ENCODE results near the gene PGA5. TPM values are rescaled to one million over a fixed set of nuclear protein-coding genes. Genes with fewer than 3 reads are reported as not detected.
"Not testable (repeated sequence)": the region's sequence is repeated elsewhere in the genome, so short reads cannot be mapped to it uniquely, and the experiment has no call there.

PGA5 gene
- polyA plus RNA-seq, 1 experiment = 2.1 TPM

DNA sequence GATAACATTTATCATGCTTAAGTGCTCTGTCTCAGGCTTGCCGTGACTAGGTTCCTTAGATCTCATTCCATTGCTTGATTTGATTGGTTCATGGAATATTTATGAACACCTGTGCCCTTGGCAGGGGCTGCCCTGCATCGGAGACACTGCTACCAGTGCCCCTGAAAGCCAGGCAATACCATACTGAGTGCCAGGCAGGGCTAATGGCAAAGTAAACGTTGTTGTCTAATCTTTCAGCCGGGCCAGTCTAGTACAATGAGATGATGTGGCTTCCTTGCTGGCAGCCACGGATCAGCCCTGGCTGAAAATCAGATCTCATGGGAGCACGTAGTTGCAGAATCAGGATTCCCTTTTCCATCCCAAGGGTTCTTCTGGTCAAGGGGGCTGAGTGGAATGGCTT is 42.6 kb upstream of the PGA5 start:
- H3K27me3 ChIP-seq (ENCODE audit: control insufficient read depth, insufficient read depth, low read length) = peaks cover 8% of the 10 kb centered on the region
- ChIA-PET CTCF (no interaction called here), POLR2A (no interaction called here)
- no peaks in the 10 kb centered on the region for H3K9me3 ChIP-seq (ENCODE audit: control insufficient read depth, insufficient read depth, low read length)
- no peak overlapping the region for H3K27ac ChIP-seq (ENCODE audit: low read depth, low read length)
- TF ChIP-seq, protein P1, sequence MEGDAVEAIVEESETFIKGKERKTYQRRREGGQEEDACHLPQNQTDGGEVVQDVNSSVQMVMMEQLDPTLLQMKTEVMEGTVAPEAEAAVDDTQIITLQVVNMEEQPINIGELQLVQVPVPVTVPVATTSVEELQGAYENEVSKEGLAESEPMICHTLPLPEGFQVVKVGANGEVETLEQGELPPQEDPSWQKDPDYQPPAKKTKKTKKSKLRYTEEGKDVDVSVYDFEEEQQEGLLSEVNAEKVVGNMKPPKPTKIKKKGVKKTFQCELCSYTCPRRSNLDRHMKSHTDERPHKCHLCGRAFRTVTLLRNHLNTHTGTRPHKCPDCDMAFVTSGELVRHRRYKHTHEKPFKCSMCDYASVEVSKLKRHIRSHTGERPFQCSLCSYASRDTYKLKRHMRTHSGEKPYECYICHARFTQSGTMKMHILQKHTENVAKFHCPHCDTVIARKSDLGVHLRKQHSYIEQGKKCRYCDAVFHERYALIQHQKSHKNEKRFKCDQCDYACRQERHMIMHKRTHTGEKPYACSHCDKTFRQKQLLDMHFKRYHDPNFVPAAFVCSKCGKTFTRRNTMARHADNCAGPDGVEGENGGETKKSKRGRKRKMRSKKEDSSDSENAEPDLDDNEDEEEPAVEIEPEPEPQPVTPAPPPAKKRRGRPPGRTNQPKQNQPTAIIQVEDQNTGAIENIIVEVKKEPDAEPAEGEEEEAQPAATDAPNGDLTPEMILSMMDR (IDR thresholded peaks at IDR 0.05; ENCODE audit: low read depth, low read length) = no peak
- no peak overlapping the region for H3K4me3 ChIP-seq (ENCODE audit: low read depth, low read length)
- DNase-seq (ENCODE audit: low read depth, low spot score) = no peak

DNA sequence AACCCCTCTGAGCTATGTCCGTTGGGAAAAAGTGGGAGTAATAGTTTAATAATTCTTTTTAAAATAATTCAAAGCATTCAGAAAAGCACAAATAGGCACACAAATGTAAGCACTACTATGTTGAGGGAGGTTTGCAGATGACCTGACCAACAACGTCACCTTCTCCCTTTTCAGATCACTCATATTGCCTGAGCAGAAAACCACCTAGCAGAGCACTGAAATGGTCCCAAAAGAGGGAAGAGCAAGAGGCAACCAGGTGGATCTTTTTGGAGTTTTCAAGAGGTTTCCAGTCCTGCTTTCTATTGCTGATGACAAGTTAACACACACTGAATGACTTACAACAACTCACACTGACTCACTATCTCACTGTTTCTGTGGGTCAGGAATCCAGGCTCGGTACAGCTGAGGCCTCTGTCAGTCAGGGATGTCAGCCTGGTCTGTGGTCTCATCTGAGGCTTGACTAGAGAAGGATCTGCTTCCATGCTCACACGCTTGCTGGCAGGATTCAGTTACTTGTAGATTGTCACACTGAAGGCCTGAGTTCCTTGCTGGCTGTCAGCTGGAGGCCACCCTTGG is 41.9 kb upstream of the PGA5 start:
- DNase-seq (ENCODE audit: low read depth, low spot score) = no peak
- Histone ChIP-seq H3K4me3 (ENCODE audit: low read depth, low read length) (no peak overlapping the region), H3K27ac (ENCODE audit: low read depth, low read length) (no peak overlapping the region), H3K9me3 (ENCODE audit: control insufficient read depth, insufficient read depth, low read length) (no peaks in the 10 kb centered on the region), H3K27me3 (ENCODE audit: control insufficient read depth, insufficient read depth, low read length) (peaks cover 10% of the 10 kb centered on the region)
- POLR2A ChIA-PET = no interaction called here
- TF ChIP-seq, protein P1 (IDR thresholded peaks at IDR 0.05; ENCODE audit: low read depth, low read length) = no peak
- CTCF ChIA-PET = no interaction called here

DNA sequence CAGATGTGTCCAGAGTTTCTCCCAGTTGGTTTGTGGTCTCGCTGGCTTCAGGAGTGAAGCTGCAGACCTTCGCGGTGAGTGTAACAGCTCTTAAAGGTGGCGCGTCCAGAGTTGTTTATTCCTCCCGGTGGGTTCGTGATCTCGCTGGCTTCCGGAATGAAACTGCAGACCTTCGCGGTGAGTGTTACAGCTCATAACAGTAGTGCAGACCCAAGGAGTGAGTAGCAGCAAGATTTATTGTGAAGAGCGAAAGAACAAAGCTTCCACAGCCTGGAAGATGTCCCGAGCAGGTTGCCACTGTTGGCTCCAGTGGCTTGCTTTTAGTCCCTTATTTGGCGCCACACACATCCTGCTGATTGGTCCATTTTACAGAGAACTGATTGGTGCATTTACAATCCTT is 39.5 kb upstream of the PGA5 start:
- Histone ChIP-seq H3K27me3 (ENCODE audit: control insufficient read depth, insufficient read depth, low read length) (peaks cover 13% of the 10 kb centered on the region), H3K4me3 (ENCODE audit: low read depth, low read length) (no peak overlapping the region), H3K9me3 (ENCODE audit: control insufficient read depth, insufficient read depth, low read length) (no peaks in the 10 kb centered on the region), H3K27ac (ENCODE audit: low read depth, low read length) (no peak overlapping the region)
- DNase-seq (ENCODE audit: low read depth, low spot score) = no peak
- POLR2A ChIA-PET = no interaction called here
- TF ChIP-seq, protein P1 (IDR thresholded peaks at IDR 0.05; ENCODE audit: low read depth, low read length) = no peak
- CTCF ChIA-PET = interaction anchor here (1.7 kb wide), 1 partner anchor 14 kb away, joined by 3 read pairs; no protein-coding TSS in a partner anchor

DNA sequence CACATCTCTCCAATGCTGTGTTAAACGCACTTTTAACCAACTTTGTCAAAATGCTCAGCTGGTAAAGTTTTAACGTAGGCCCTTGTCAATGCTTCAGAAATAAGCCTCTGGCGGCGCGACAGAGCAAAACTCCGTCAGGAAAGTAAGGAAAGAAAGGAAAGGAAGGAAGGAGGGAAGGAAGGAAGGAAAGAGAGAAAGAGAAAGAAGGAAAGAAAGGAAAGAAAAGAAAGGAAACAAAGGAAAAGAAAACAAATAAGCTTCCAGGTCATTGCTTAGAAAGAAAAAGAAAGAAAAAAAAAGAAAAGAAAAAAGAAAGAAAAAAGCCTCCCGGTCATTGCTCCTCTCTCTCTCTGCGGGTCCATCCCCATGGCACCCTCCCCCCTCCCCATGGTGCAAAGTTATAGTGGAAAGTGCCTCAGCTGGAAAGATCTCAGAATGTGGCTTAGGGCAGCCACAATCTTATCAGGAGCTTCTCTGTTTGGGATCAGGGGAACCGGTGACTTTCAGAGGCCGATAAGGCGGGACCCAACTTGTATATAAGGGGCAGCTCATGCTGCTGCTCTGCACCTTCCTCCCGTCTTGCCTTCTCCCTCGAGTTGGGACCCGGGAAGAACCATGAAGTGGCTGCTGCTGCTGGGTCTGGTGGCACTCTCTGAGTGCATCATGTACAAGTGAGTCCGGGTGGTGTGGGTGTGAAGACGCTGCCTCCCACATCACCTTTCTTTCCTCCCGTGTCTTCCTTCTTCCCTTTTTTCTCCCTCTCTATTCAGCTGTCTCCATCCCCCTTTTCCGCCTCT is 37.8 kb upstream of the PGA5 start, which contains the start of gene PGA3:
TSS of gene PGA3 (plus strand) at position 566 of the 797 bp plus-strand sequence. CDS start at position 616, 50 bp downstream.
- H3K4me3 ChIP-seq (ENCODE audit: low read depth, low read length); DNase-seq (ENCODE audit: low read depth, low spot score); H3K27ac ChIP-seq (ENCODE audit: low read depth, low read length); H3K9me3 ChIP-seq (ENCODE audit: control insufficient read depth, insufficient read depth, low read length); POLR2A ChIA-PET; CTCF ChIA-PET: not testable (repeated sequence)
- peaks cover 13% of the 10 kb centered on the region for H3K27me3 ChIP-seq (ENCODE audit: control insufficient read depth, insufficient read depth, low read length)

DNA sequence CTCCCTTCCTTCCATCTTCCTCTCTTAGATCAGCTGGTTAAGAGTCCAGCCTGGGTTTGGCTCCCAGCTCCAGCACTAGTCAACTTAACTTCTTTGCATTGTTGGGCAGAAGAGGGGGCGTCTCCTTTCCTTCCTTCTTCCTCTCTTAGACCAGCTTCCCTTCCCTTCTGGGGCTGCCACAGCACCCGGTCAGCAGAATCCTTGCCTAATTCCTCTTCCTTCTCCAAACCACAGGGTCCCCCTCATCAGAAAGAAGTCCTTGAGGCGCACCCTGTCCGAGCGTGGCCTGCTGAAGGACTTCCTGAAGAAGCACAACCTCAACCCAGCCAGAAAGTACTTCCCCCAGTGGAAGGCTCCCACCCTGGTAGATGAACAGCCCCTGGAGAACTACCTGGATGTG is 37.1 kb upstream of the PGA5 start:
- POLR2A ChIA-PET; CTCF ChIA-PET; DNase-seq (ENCODE audit: low read depth, low spot score); H3K9me3 ChIP-seq (ENCODE audit: control insufficient read depth, insufficient read depth, low read length); H3K4me3 ChIP-seq (ENCODE audit: low read depth, low read length); H3K27ac ChIP-seq (ENCODE audit: low read depth, low read length): not testable (repeated sequence)
- H3K27me3 ChIP-seq (ENCODE audit: control insufficient read depth, insufficient read depth, low read length) = peaks cover 13% of the 10 kb centered on the region

DNA sequence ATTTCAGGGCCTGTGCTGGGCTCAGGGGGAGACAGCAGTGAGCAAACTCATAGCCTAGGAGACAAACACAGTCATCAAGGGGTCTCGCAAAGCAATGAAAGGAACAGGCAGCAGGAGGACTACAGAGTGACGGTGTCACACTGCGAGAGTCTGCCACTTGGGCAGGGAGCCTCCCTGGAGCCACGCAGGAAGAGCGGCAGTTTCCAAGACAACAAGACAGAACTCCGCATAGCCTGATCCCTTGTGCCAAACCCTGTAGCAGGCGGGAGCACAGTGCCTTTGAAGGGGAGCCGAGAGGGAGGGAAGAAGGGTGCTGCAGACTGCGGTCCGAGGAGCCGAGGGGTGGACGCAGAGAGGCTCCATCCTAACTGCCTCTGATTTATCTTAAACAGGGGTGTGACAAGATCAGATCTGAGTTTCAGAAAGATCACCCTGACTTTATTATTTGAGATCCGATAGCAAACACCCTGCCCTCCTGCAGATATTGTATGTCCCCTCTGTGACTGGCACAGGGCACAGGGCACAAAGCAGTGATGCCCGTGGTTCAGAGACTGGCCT is 36.4 kb upstream of the PGA5 start:
- H3K27me3 ChIP-seq (ENCODE audit: control insufficient read depth, insufficient read depth, low read length) = peaks cover 13% of the 10 kb centered on the region
- H3K27ac ChIP-seq (ENCODE audit: low read depth, low read length); CTCF ChIA-PET; POLR2A ChIA-PET; H3K4me3 ChIP-seq (ENCODE audit: low read depth, low read length); DNase-seq (ENCODE audit: low read depth, low spot score); H3K9me3 ChIP-seq (ENCODE audit: control insufficient read depth, insufficient read depth, low read length): not testable (repeated sequence)

DNA sequence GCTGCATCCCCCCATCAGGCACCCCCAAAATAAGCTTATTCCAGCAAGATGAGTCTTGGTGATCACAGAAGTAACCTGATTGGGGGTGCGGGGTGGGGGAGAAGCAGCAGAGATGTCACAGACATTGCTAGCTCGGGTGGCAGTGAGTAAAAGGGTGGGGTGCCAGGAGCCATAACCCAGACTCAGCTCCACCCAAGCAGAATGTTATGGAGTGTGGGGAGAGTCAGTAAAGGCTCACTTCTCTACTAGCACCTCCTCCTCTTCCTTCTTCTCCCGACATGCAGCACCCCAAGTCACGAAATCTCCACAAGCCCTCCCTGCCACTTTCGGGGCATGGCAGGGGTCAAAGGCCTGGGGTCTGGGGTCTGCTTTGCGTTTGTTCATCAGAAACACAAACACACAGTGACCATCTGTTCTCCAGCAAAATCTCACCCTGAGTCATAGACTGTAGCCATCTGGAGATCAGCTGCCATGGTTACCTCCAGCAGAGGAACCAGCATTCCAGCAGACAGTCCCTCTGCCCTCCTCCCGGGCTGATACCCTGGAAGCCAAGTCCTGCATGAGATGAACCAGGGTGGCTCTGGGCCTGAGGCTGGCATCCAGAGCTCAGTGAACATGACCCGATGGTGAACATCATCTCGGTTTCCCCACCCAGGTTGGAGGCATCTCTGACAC is 33.2 kb upstream of the PGA5 start:
- H3K27me3 ChIP-seq (ENCODE audit: control insufficient read depth, insufficient read depth, low read length) = peaks cover 13% of the 10 kb centered on the region
- H3K27ac ChIP-seq (ENCODE audit: low read depth, low read length); H3K4me3 ChIP-seq (ENCODE audit: low read depth, low read length); CTCF ChIA-PET; H3K9me3 ChIP-seq (ENCODE audit: control insufficient read depth, insufficient read depth, low read length); POLR2A ChIA-PET; DNase-seq (ENCODE audit: low read depth, low spot score): not testable (repeated sequence)

DNA sequence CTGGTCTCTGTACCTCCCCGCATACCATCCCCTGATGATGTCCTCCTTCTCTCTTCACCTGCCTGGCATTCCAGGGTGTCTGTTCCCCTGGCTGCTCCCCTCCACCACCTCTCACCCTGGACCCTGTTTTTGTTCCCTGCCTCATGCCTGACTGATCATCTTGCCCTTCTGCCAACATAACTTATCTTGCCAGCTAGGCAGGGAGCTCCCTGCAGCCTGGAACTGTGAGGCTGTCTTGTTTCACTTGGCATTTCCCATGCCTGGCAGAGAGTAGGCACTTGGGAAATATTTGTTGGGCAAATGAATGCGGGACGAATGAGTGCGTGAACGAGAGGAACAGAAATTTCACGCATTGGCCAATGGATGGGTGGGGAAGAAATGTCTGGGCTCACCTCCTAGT is 30.3 kb upstream of the PGA5 start:
- POLR2A ChIA-PET; H3K27me3 ChIP-seq (ENCODE audit: control insufficient read depth, insufficient read depth, low read length); CTCF ChIA-PET; H3K9me3 ChIP-seq (ENCODE audit: control insufficient read depth, insufficient read depth, low read length); H3K4me3 ChIP-seq (ENCODE audit: low read depth, low read length); H3K27ac ChIP-seq (ENCODE audit: low read depth, low read length); DNase-seq (ENCODE audit: low read depth, low spot score): not testable (repeated sequence)
